Left hindlimb (tissue), 1 donor: ENCODE results near the gene COL5A3.
"Not testable (repeated sequence)": the region's sequence is repeated elsewhere in the genome, so short reads cannot be mapped to it uniquely, and the experiment has no call there.

Experiments
- DNase-seq: peaks from one replicate; pipeline ENCODE4 v3.0.0-alpha.2; 2018

The COL5A3 gene

GRCh38 chr19:9968820-9969687 lies 41.2 kb downstream of the COL5A3 start:
- no peak for DNase-seq

DNA sequence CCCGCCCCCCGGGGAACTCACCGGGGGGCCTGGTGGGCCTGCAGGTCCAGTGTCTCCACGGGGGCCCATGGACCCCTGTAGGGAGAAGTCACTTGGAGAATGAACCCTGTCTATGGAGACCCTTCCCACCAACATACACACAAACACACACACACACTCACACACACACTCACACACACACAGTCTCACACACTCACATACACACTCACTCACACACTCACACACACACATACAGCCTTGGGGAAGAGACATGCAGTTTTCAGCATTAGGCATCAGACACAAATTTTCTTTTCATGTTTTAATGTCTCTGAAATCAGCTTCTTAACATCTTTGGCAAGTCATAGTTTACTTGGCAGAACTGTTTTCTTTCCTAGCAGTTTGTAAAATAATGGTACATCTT lies 43.0 kb downstream of the COL5A3 start:
- no peak for DNase-seq

GRCh38 chr19:9966448-9966847 lies 43.9 kb downstream of the COL5A3 start:
- DNase-seq = no peak

- no peak for DNase-seq
These were observed 44.3 kb downstream of the COL5A3 start for GRCh38 chr19:9966024-9966423.

DNA sequence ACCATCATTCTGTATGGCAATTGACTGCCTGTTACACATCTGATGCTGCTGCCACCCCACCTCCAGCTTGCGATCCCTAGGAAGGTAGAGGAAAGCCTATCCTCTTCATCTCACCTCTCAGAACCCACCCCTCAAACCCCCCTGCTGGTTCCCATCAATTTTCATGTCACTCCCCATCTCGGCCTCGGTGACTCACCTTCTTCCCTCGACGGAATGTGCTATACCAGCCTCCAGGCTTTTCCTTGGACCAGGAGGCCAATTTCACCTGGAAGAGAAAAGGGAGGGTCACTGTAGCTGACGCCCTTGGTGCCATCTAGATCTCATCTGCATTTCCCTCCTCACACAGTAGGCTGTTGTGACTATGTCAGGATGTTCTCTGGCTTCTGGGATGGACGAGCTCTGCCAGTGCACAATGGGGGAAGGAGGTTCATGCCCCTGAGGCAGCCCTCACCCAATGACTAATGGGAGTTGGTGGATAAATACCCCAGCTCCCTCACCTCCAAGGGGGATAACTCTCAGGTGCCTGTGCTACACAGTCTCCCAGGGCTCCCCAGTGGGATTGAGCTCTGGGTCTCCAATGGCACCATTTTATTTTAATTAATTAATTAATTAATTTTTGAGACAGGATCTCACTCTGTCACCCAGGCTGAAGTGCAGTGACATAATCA lies 47.5 kb downstream of the COL5A3 start:
- DNase-seq = no peak

DNA sequence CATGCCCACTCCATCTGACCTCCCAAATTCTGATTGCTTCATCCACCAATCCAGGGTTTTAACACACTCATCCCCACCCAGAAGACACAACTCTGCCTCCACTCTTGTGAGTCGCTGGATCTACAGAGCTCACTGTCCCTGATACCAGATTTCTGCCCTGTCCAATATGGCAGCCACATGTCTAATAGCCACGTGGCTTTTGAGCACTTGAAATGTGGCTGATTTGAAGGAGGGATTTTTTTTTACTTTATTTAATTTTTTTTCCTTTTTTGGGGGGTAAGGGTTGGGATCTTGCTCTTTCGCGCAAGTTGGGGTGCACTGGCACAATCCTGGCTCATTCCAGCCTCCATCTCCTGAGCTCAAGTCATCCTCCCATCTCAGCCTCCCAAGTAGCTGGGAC lies 49.2 kb downstream of the COL5A3 start:
- no peak for DNase-seq

DNA sequence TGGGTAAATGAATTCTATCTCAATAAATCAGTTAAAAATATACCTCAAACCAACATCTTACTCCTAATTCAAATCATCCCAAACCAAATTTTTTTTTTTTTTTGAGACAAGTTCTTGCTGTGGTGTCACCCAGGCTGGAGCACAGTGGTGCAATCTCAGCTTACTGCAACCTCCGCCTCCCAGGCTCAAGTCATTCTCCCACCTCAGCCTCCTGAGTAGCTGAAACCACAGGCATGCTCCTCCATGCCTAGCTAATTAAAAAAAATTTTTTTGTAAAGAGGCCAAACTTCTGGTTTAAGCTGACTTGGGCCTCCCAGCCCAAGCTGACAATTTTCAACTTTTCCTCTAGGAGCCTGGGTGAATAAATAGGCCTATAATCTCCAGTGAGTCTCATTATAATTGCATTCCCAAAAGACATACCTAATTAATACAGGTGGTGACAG lies 51.9 kb downstream of the COL5A3 start:
- no peak for DNase-seq

DNA sequence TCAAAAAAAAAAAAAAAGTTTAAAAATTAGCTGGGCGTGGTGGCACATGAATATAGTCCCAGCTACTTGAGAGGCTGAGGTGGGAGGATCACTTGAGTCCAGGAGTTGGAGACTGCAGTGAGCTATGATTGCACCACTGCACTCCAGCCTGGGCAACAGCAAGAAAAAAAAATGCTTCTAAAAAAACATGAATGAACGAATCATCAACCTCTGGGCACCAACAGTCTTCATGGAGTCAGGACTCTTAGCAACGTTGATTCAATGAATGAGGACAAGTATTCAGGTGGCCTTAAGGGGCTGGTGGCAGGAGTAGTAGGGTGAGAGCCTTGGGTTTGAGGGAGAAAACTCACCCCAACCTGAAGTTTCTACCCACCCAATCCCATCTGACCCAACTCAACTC lies 53.3 kb downstream of the COL5A3 start:
- no peak for DNase-seq

DNA sequence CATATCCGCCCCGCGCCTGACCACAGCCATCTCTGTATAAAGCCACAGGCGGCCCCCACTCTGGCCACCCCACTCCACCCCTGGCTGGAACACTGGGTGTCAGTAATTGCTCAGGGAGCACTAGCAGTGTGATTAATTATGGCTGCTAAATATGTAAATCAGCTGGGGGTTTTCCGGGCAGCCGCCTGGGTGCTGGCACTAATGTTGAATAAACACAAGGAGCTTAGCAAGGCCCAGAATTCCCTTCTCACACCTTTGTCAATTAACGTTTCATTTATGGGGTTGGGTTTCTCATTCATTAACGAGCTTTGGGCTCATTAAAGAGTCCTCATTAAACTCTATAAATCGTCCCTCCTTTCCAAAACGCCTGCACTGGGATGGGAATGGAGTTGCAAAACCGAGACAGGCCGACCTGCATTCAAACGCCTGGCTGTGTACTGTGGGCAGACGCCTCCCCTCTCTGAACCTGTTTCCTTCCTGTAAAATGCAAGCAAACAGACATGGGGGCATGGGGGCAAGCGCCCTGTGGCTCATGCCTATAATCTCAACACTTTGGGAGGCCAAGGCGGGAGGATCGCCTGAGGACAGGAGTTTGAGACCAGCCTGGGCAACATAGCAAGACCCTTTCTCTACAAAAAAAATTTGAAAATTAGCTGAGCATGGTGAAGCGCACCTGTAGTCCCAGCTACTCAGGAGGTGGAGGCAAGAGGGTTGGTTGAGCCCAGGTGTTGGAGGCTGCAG lies 56.3 kb downstream of the COL5A3 start:
- DNase-seq = no peak

GRCh38 chr19:9952276-9952675 lies 58.0 kb downstream of the COL5A3 start:
- no peak for DNase-seq

GRCh38 chr19:9947441-9947840 lies 62.9 kb downstream of the COL5A3 start:
- no peak for DNase-seq

DNA sequence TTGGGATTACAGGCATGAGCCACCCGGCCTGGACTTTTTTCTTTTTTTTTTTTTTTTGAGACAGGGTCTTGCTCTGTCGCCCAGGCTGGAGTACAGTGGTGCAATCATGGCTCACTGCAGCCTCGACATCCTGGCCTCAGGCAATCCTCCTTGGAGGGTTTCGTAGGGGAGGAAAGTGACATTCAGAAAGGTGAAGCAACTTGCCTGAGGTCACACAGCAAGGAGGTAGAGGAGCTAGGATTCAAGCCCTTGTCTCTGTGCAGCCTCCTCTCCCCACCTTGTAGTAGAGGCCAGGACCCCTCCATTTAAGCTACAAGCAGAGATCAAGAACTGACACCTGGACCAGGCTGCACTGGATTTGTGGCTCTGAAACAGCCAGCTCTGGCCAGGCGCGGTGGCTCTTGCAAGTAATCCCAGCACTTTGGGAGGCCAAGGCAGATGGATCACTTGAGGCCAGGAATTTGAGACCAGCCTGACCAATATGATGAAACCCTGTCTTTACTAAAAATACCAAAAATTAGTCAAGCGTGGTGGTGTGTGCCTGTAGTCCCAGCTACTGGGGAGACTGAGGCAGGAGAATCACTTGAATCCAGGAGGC lies 63.7 kb downstream of the COL5A3 start:
- not testable (repeated sequence) for DNase-seq

- DNase-seq = peak; percentile 97
These were observed 64.9 kb downstream of the COL5A3 start for GRCh38 chr19:9945319-9945966.

GRCh38 chr19:9943744-9944143 lies 66.6 kb downstream of the COL5A3 start:
- no peak for DNase-seq

DNA sequence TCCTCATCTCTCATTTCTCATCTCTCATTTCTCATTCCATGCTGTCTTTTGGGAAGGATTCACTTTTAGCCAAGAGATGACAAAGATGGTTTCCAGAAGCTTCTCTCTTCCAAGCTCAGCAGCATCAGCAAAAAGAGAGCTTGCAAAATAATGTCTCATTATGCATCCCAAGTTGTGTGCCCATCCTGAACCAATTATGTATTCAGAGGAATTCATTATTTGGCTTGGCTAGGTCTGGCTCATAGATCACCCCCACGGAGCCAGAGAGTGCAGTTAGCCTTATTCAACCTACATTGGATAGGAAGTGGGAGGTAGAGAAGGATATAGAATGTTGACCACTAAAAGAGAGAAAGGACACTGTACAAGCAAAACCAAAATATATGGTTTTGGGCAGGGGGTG lies 68.6 kb downstream of the COL5A3 start:
- DNase-seq = no peak

DNA sequence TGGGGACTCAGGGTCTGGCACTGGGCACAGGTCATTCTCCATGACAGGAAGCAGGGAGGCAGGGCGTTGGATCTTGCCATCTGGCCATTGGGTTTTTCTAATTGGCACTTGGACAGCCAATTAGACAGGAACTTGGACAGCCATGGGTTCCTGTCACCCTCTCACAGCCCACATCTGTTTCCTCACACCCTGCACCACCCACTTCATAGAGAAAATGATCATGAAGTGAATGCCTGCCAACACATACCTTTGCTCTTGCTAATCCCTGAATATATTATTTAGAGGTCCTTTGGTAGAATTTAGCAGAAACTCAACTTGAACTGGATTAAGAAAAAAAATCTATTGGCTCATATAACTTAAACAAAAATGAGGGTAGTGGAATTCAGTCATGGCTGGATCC lies 69.1 kb downstream of the COL5A3 start:
- DNase-seq = no peak

DNA sequence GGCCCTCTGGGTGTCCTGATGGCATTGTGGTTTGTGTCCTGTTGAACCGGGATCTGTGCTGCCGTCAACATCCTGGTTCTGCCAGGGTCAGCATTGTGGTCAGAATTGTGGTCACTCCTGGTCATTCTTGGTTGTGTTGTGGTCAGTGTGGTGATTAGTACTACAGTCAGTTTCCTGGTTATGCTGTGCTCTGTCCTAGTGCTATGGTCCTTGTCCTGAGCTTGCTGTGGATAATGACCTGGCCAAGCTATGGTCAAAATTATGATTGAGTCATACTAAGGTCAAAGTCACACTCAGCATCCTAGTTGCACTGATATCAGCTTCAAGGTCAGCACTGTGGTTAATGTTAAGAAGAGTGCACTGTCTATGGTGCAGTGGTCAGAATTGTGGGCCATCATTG lies 69.5 kb downstream of the COL5A3 start:
- no peak for DNase-seq

DNA sequence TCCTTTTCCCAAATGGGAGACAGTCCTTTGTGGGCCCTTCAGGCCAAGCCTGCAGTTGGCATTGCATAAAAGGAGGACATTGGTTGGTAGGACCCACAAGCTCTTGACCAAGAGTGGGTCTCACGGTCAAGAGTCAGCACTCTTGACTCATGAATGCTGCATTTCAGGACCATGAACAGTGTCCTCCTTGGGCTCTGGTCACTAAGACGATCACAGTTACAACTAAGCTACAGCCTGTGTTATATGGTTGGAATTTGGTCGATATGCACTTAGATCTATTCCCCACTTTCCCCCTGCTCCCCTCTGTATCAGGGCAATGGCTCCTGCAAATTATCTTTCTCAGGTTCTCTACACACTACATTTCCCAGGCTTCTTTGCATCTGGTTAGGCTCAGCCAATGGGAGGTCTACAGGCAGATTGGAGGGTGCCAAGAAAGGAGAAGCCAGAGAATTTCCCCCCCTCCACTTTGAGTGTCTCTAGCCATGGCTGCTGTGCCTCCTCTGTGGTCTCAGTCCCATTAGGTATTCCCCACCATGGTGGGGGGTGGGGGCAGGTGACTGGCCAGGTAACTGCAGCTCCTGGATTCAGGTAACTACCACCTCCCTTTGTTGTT lies 70.9 kb downstream of the COL5A3 start:
- peak; percentile 37 for DNase-seq

DNA sequence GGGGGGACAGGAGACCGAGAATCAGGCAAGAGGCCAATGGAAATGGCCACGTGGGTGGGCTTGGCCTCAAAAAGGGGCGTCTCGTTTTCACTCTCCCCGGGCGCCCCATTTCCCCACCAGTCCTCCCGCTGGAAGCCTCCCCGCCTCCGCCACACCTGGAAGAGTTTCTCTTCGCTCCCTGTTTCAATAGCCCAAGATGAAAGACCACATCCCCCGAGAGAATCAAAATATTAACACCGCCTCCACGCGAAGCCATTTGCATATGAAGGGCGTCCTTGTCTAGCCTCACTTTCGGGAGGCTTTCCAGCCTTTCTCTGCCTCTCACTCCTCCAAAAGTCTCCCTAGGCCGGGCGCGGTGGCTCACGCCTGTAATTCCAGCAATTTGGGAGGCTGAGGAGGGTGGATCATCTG lies 73.3 kb downstream of the COL5A3 start:
- no peak for DNase-seq

- peak; percentile 68 for DNase-seq
These were observed 73.8 kb downstream of the COL5A3 start, which contains the start of gene OLFM2 for GRCh38 chr19:9936326-9937000. Gene OLFM2, minus strand, starts transcription at chr19:9936515. Its CDS starts 149 bp downstream, at chr19:9936366.
